SU-DHL-6 (cell line): ENCODE measurements around the gene SPA17.

ENCODE experiments used
- CTCF ChIP-seq: fragments of 200-600 bp; sonication (generic); IDR thresholded peaks from one replicate; pipeline ENCODE4 v1.5.1; 2017; ENCODE audit warnings: antibody characterized with exemption, mild to moderate bottlenecking, low read length, moderate library complexity; ENCODE audit not compliant: insufficient read depth, poor library complexity, severe bottlenecking
- EZH2phosphoT487 ChIP-seq: fragments of 200-600 bp; sonication (generic), shearing (Covaris generic); conservative IDR thresholded peaks from 2 replicates; pipeline ENCODE4 v1.6.1; 2018; ENCODE audit warnings: mild to moderate bottlenecking, antibody characterized with exemption, low read length, moderate library complexity, mixed read lengths

DNA sequence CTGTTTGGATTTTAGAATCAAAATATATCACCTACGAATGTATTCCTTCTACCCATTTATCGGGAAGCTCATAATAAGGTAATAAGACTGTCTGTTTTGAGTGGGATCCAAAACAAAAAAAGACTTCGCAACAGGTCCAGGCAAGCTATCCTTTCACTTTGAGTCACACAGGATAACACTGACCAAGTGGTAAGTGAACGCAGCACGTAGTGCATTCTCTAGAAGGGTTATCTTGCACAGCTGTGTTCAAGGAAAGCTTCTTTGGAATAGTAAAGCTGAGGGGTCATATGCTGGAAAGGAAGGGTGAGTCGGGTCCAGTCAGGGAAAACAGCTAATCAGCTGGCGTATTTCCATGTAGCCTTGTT is 43.7 kb downstream of the SPA17 start:
- TF ChIP-seq CTCF (no peak), EZH2phosphoT487 (no peak)
